Stimulated activated effector memory CD8-positive, alpha-beta T cell treated with anti-CD3 and anti-CD28 coated beads, Interleukin-12 subunit alpha, Interleukin-12 subunit beta, amount 100 ng/mL, for 72 hours (primary cell): Measurements from ENCODE around the gene YTHDC1.

Source experiments
- ATAC-seq: fragments of 150-1000 bp; cut with Tn5 transposase; 2 replicates; pipeline ENCODE4 v1.10.0; 2021
- DNase-seq, 2 donors: peaks; one replicate each; pipeline ENCODE4 v3.0.0; 2021 to 2022; ENCODE audit warnings: low spot score in 2 of 2
- H3K27ac Mint-ChIP-seq: one replicate; pipeline ENCODE4 v1.8.0; 2022; ENCODE audit warnings: mild to moderate bottlenecking, mixed read lengths
- H3K36me3 Mint-ChIP-seq: one replicate; pipeline ENCODE4 v1.8.0; 2022; ENCODE audit warnings: mild to moderate bottlenecking, mixed read lengths
- H3K4me1 Mint-ChIP-seq: one replicate; pipeline ENCODE4 v1.8.0; 2022; ENCODE audit warnings: mixed read lengths
- H3K4me3 Mint-ChIP-seq: one replicate; pipeline ENCODE4 v1.8.0; 2022; ENCODE audit warnings: mild to moderate bottlenecking, mixed read lengths
- H3K9me3 Mint-ChIP-seq: one replicate; pipeline ENCODE4 v1.8.0; 2022; ENCODE audit warnings: mixed read lengths

YTHDC1 gene

GRCh38 chr4:68368691-68369131 is 18.8 kb upstream of the YTHDC1 start:
- peaks cover 4% of the 10 kb centered on the region for H3K4me1 Mint-ChIP-seq
- H3K9me3 Mint-ChIP-seq = no peaks in the 10 kb centered on the region
- no peak overlapping the region for H3K27ac Mint-ChIP-seq
- no peak for DNase-seq
- no peak overlapping the region for H3K4me3 Mint-ChIP-seq
- no peak for ATAC-seq
- H3K36me3 Mint-ChIP-seq = no peaks in the 10 kb centered on the region

GRCh38 chr4:68367835-68368234 is 17.9 kb upstream of the YTHDC1 start:
- DNase-seq (no peak), ATAC-seq (no peak)
- Mint-ChIP-seq H3K9me3 (no peaks in the 10 kb centered on the region), H3K36me3 (no peaks in the 10 kb centered on the region), H3K4me3 (no peak overlapping the region), H3K27ac (no peak overlapping the region), H3K4me1 (no peaks in the 10 kb centered on the region)

GRCh38 chr4:68366600-68366999 is 16.7 kb upstream of the YTHDC1 start:
- DNase-seq (no peak), ATAC-seq (no peak)
- no peaks in the 10 kb centered on the region for H3K9me3 Mint-ChIP-seq
- no peaks in the 10 kb centered on the region for H3K36me3 Mint-ChIP-seq
- no peak overlapping the region for H3K27ac Mint-ChIP-seq
- H3K4me3 Mint-ChIP-seq = no peak overlapping the region
- no peaks in the 10 kb centered on the region for H3K4me1 Mint-ChIP-seq

- H3K4me1 Mint-ChIP-seq = no peaks in the 10 kb centered on the region
- no peak overlapping the region for H3K4me3 Mint-ChIP-seq
- DNase-seq = no peak
- no peaks in the 10 kb centered on the region for H3K9me3 Mint-ChIP-seq
- H3K27ac Mint-ChIP-seq = no peak overlapping the region
- no peak for ATAC-seq
- no peaks in the 10 kb centered on the region for H3K36me3 Mint-ChIP-seq
Measured at GRCh38 chr4:68365068-68365467, 15.2 kb upstream of the YTHDC1 start.

- Mint-ChIP-seq H3K4me1 (no peaks in the 10 kb centered on the region), H3K9me3 (no peaks in the 10 kb centered on the region), H3K4me3 (no peak overlapping the region), H3K27ac (no peak overlapping the region), H3K36me3 (no peaks in the 10 kb centered on the region)
- DNase-seq (no peak), ATAC-seq (no peak)
Measured at GRCh38 chr4:68361146-68361589, 11.3 kb upstream of the YTHDC1 start.

GRCh38 chr4:68360231-68360968 is 10.5 kb upstream of the YTHDC1 start:
- H3K9me3 Mint-ChIP-seq = no peaks in the 10 kb centered on the region
- ATAC-seq (no peak), DNase-seq (no peak)
- peak overlapping the region; percentile 67 for H3K27ac Mint-ChIP-seq
- H3K4me3 Mint-ChIP-seq = no peak overlapping the region
- no peaks in the 10 kb centered on the region for H3K36me3 Mint-ChIP-seq
- H3K4me1 Mint-ChIP-seq = no peaks in the 10 kb centered on the region

- H3K27ac Mint-ChIP-seq = peak overlapping the region; percentile 67
- DNase-seq (no peak), ATAC-seq (peak; percentile 77)
- peak overlapping the region; percentile 8 for H3K4me3 Mint-ChIP-seq
- no peaks in the 10 kb centered on the region for H3K9me3 Mint-ChIP-seq
- no peaks in the 10 kb centered on the region for H3K36me3 Mint-ChIP-seq
- H3K4me1 Mint-ChIP-seq = no peaks in the 10 kb centered on the region
Measured at GRCh38 chr4:68359508-68359907, 9.6 kb upstream of the YTHDC1 start.

GRCh38 chr4:68358988-68359387 is 9.1 kb upstream of the YTHDC1 start:
- Mint-ChIP-seq H3K27ac (peak overlapping the region; percentile 67), H3K4me3 (peak overlapping the region; percentile 8)
- ATAC-seq = no peak

GRCh38 chr4:68352791-68353190 is 2.9 kb upstream of the YTHDC1 start:
- Mint-ChIP-seq H3K4me3 (no peak overlapping the region), H3K4me1 (peaks cover 10% of the 10 kb centered on the region), H3K27ac (no peak overlapping the region), H3K36me3 (peaks cover 22% of the 10 kb centered on the region), H3K9me3 (no peaks in the 10 kb centered on the region)
- no peak for ATAC-seq
- DNase-seq = no peak

More at GRCh38 chr4:68358988-68359387, 9.1 kb upstream of the YTHDC1 start:
- H3K9me3 Mint-ChIP-seq = no peaks in the 10 kb centered on the region
- no peaks in the 10 kb centered on the region for H3K36me3 Mint-ChIP-seq
- DNase-seq = no peak
- no peaks in the 10 kb centered on the region for H3K4me1 Mint-ChIP-seq

GRCh38 chr4:68349279-68349648 is 626 bp downstream of the YTHDC1 start:
- DNase-seq (no peak), ATAC-seq (peak; percentile 14)
- H3K4me3 Mint-ChIP-seq = peak overlapping the region; percentile 97
- peak overlapping the region; percentile 99 for H3K27ac Mint-ChIP-seq
- H3K36me3 Mint-ChIP-seq = peaks cover 34% of the 10 kb centered on the region
- H3K4me1 Mint-ChIP-seq = peaks cover 28% of the 10 kb centered on the region
- no peaks in the 10 kb centered on the region for H3K9me3 Mint-ChIP-seq

GRCh38 chr4:68348577-68348976 is 1.3 kb downstream of the YTHDC1 start:
- Mint-ChIP-seq H3K4me1 (peaks cover 32% of the 10 kb centered on the region), H3K27ac (peak overlapping the region; percentile 99), H3K9me3 (no peaks in the 10 kb centered on the region), H3K4me3 (peak overlapping the region; percentile 97), H3K36me3 (peaks cover 40% of the 10 kb centered on the region)
- DNase-seq (no peak), ATAC-seq (no peak)

GRCh38 chr4:68347845-68348244 is 2.0 kb downstream of the YTHDC1 start:
- Mint-ChIP-seq H3K9me3 (no peaks in the 10 kb centered on the region), H3K36me3 (peaks cover 41% of the 10 kb centered on the region), H3K4me3 (peak overlapping the region; percentile 97), H3K4me1 (peaks cover 32% of the 10 kb centered on the region), H3K27ac (peak overlapping the region; percentile 99)
- DNase-seq = no peak
- no peak for ATAC-seq

- ATAC-seq = peak; percentile 38
- Mint-ChIP-seq H3K4me3 (peak overlapping the region; percentile 97), H3K9me3 (no peaks in the 10 kb centered on the region), H3K36me3 (peaks cover 41% of the 10 kb centered on the region), H3K4me1 (peaks cover 41% of the 10 kb centered on the region), H3K27ac (no peak overlapping the region)
- DNase-seq = no peak
Measured at GRCh38 chr4:68346461-68346860, 3.4 kb downstream of the YTHDC1 start.

- peaks cover 41% of the 10 kb centered on the region for H3K4me1 Mint-ChIP-seq
- H3K27ac Mint-ChIP-seq = no peak overlapping the region
Measured at GRCh38 chr4:68344785-68345184, 5.1 kb downstream of the YTHDC1 start.

GRCh38 chr4:68344049-68344448 is 5.8 kb downstream of the YTHDC1 start:
- Mint-ChIP-seq H3K4me1 (peaks cover 41% of the 10 kb centered on the region), H3K9me3 (no peaks in the 10 kb centered on the region), H3K27ac (no peak overlapping the region), H3K36me3 (peaks cover 29% of the 10 kb centered on the region), H3K4me3 (no peak overlapping the region)
- ATAC-seq (no peak), DNase-seq (no peak)

More at GRCh38 chr4:68344785-68345184, 5.1 kb downstream of the YTHDC1 start:
- ATAC-seq = no peak
- Mint-ChIP-seq H3K4me3 (no peak overlapping the region), H3K36me3 (peaks cover 37% of the 10 kb centered on the region), H3K9me3 (no peaks in the 10 kb centered on the region)
- no peak for DNase-seq

- Mint-ChIP-seq H3K4me1 (peaks cover 37% of the 10 kb centered on the region), H3K9me3 (no peaks in the 10 kb centered on the region), H3K36me3 (peaks cover 31% of the 10 kb centered on the region), H3K27ac (peak overlapping the region; percentile 55), H3K4me3 (peak overlapping the region; percentile 16)
- DNase-seq = no peak
- ATAC-seq = no peak
Measured at GRCh38 chr4:68342134-68342533, 7.8 kb downstream of the YTHDC1 start.
